Adrenal gland (tissue), 12 donors: Measurements from ENCODE around the gene HABP2. TPM values are rescaled to one million over a fixed set of nuclear protein-coding genes. Genes with fewer than 3 reads are reported as not detected.

Experiments used
- DNase-seq, 7 donors: peaks; one replicate each; pipeline ENCODE4 v3.0.0-alpha.2; 2019 to 2020
- H3K27ac ChIP-seq, 5 donors: fragments of 200-600 bp; sonication (generic) in 4 of 5; 1 replicate in 3 of 5; 2 replicates in 2 of 5; pipeline versions ENCODE4 v1.5.1 to v1.8.0; 2016 to 2020; ENCODE audit warnings: mild to moderate bottlenecking in 1 of 5
- H3K27me3 ChIP-seq: fragments of 200-600 bp; 2 replicates; pipeline ENCODE4 v1.8.0; 2021
- H3K36me3 ChIP-seq, 2 donors: fragments of 200-600 bp; replicated peaks in 1 of 2; 1 replicate in 1 of 2; 2 replicates in 1 of 2; pipeline versions ENCODE4 v1.5.1 to v1.8.0; 2018 to 2022
- H3K4me1 ChIP-seq, 2 donors: fragments of 200-600 bp; replicated peaks in 1 of 2; 1 replicate in 1 of 2; 2 replicates in 1 of 2; pipeline versions ENCODE4 v1.5.1 to v1.8.0; 2018 to 2021
- H3K4me3 ChIP-seq, 4 donors: fragments of 200-600 bp; sonication (generic) in 3 of 4; one replicate each; pipeline ENCODE4 v1.5.1; 2016 to 2018
- H3K9me3 ChIP-seq, 3 donors: fragments of 200-600 bp; sonication (generic) in 1 of 3; replicated peaks in 1 of 3; 1 replicate in 2 of 3; 2 replicates in 1 of 3; pipeline versions ENCODE4 v1.5.1 to v1.8.0; 2016 to 2021
- CTCF ChIP-seq, 6 experiments: fragments of 450-650 bp in 4 of 6; fragments of 200-600 bp in 2 of 6; sonication (generic) in 1 of 6; IDR thresholded peaks; 1 replicate in 5 of 6; 2 replicates in 1 of 6; pipeline versions ENCODE4 v1.5.1 to v1.8.0; 2016 to 2021; ENCODE audit warnings: antibody characterized with exemption in 6 of 6, mild to moderate bottlenecking in 2 of 6, moderate library complexity in 1 of 6
- POLR2A ChIP-seq, 2 donors: fragments of 450-650 bp; IDR thresholded peaks; one replicate each; pipeline ENCODE4 v1.6.1; 2017; ENCODE audit warnings: antibody characterized with exemption in 2 of 2, mild to moderate bottlenecking in 2 of 2, moderate library complexity in 1 of 2
- WGBS, 4 donors: extraction: QIAGEN DNeasy Blood & Tissue Kit in 2 of 4; methylation state at CpG; one replicate each; pipeline versions ENCODE4 v1.1.5 to v1.1.7; 2013 to 2017; 5-methylcytosine and 5-hydroxymethylcytosine counted together
- intact Hi-C, 2 donors: fragments of 100-400 bp; cut with DNase I; formaldehyde crosslinking; loops; one replicate each; pipeline versions ENCODE4 v1.14.1 to v1.15.0; 2022 to 2023
- polyA plus RNA-seq, 3 donors: library from polyadenylated mRNA; stranded (reverse); fragments of 200-250 nt in 2 of 3; fragments of 350-450 nt in 1 of 3; fragmentation: Illumina TruSeq in 1 of 3; extraction: RNeasy Lipid Tissue Mini Kit (QIAGEN cat#74804) in 1 of 3; gene quantifications; one replicate each; pipeline ENCODE4 v1.2.3, GENCODE V29; 2013 to 2014
- total RNA-seq, 9 donors: library from RNA; depleted of rRNA in 4 of 9; stranded (reverse); fragments of >200 nt in 4 of 9; fragments of 120-200 nt in 1 of 9; fragmentation: NEBNext Ultra II Directional in 1 of 9; extraction: Animal tissue kit (Norgen Biotek cat#: 25700) in 1 of 9; gene quantifications; one replicate each; pipeline versions ENCODE4 v1.1.0 to v1.2.4, GENCODE V29; 2013 to 2023
- donor health status: healthy with polysubstance abuse.
- donor health status: Bipolar disorder and iron deficiency.
- donor health status: DM: yes; HTN: yes; CAD: no.
- donor health status: DM: no; HTN: no; CAD: no.
- donor health status: DM: no; HTN: no; CAD: no.
- donor health status: DM: yes; HTN: yes; CAD: no.

HABP2 gene
- total and polyA plus RNA-seq, 12 donors = 0.11 to 0.29 (median 0.13) TPM; not detected in 9

GRCh38 chr10:113517165-113517900, 35.5 kb upstream of the HABP2 start:
- Histone ChIP-seq H3K27me3 (no peaks in the 10 kb centered on the region), H3K9me3 (no peaks in the 10 kb centered on the region), H3K4me3 (no peak overlapping the region), H3K4me1 (no peaks in the 10 kb centered on the region), H3K27ac (no peak overlapping the region), H3K36me3 (no peaks in the 10 kb centered on the region)
- TF ChIP-seq CTCF (IDR thresholded peaks at IDR 0.05) (no peak), POLR2A (IDR thresholded peaks at IDR 0.05) (no peak)
- intact Hi-C loops = no loop called here
- DNase-seq = no peak
- 85 to 94% (median 89%) methylated on average over 9 to 10 of the region's 10 CpGs for WGBS, 4 donors

- intact Hi-C loops = no loop called here
- no peaks in the 10 kb centered on the region for H3K27me3 ChIP-seq
- WGBS, 4 donors = 67 to 82% (median 78%) methylated on average over 5 of the region's 5 CpGs
Measured at GRCh38 chr10:113517901-113518260, 35.0 kb upstream of the HABP2 start.

GRCh38 chr10:113518415-113518814, 34.4 kb upstream of the HABP2 start:
- intact Hi-C loops = no loop called here
- no peak for TF ChIP-seq POLR2A (IDR thresholded peaks at IDR 0.05)
- H3K27me3 ChIP-seq = no peaks in the 10 kb centered on the region
- no peaks in the 10 kb centered on the region for H3K36me3 ChIP-seq
- WGBS, 4 donors = 75 to 82% (median 80%) methylated on average over 3 of the region's 3 CpGs
- H3K27ac ChIP-seq = no peak overlapping the region
- no peak overlapping the region for H3K4me3 ChIP-seq
- H3K9me3 ChIP-seq = no peaks in the 10 kb centered on the region
- no peaks in the 10 kb centered on the region for H3K4me1 ChIP-seq
- DNase-seq = no peak

More at GRCh38 chr10:113517901-113518260, 35.0 kb upstream of the HABP2 start:
- Histone ChIP-seq H3K4me1 (no peaks in the 10 kb centered on the region), H3K36me3 (no peaks in the 10 kb centered on the region), H3K9me3 (no peaks in the 10 kb centered on the region), H3K27ac (no peak overlapping the region), H3K4me3 (no peak overlapping the region)
- DNase-seq = no peak
- no peak for TF ChIP-seq CTCF (IDR thresholded peaks at IDR 0.05)
- no peak for TF ChIP-seq POLR2A (IDR thresholded peaks at IDR 0.05)

- no peaks in the 10 kb centered on the region for H3K36me3 ChIP-seq
- H3K27ac ChIP-seq = no peak overlapping the region
- intact Hi-C loops = no loop called here
- H3K4me3 ChIP-seq = no peak overlapping the region
- no peak for DNase-seq
- H3K9me3 ChIP-seq = no peaks in the 10 kb centered on the region
- WGBS, 4 donors = 71 to 79% (median 73%) methylated on average over 10 of the region's 10 CpGs
- TF ChIP-seq POLR2A (IDR thresholded peaks at IDR 0.05) = no peak
- no peak for TF ChIP-seq CTCF (IDR thresholded peaks at IDR 0.05)
- no peaks in the 10 kb centered on the region for H3K4me1 ChIP-seq
- no peaks in the 10 kb centered on the region for H3K27me3 ChIP-seq
Measured at GRCh38 chr10:113518816-113519591, 33.8 kb upstream of the HABP2 start.
